DOHH2 (cell line): ENCODE results near the gene GPR61.

Experiments
- H3F3A ChIP-seq: fragments of 200-600 bp; sonication (generic), shearing (Covaris generic); 2 replicates; pipeline ENCODE4 v1.6.0; 2016; ENCODE audit warnings: antibody characterized with exemption, mild to moderate bottlenecking; ENCODE audit not compliant: control insufficient read depth, insufficient read depth
- H3K27ac ChIP-seq: fragments of 200-600 bp; sonication (generic); 2 replicates; pipeline ENCODE4 v1.5.1; 2014; ENCODE audit warnings: low read depth, mild to moderate bottlenecking, low read length, moderate library complexity
- H3K27me3 ChIP-seq: fragments of 200-600 bp; sonication (generic); 2 replicates; pipeline ENCODE4 v1.6.1; 2014; ENCODE audit warnings: mild to moderate bottlenecking, low read length, mixed read lengths; ENCODE audit not compliant: control insufficient read depth
- H3K36me3 ChIP-seq: fragments of 200-600 bp; sonication (generic); 2 replicates; pipeline ENCODE4 v1.6.1; 2014; ENCODE audit warnings: mild to moderate bottlenecking, low read length, moderate library complexity, mixed read lengths; ENCODE audit not compliant: control insufficient read depth
- H3K4me1 ChIP-seq: fragments of 200-600 bp; sonication (generic); 2 replicates; pipeline ENCODE4 v1.6.1; 2014; ENCODE audit warnings: mild to moderate bottlenecking, low read length, mixed read lengths; ENCODE audit not compliant: control insufficient read depth
- H3K4me2 ChIP-seq: fragments of 200-600 bp; sonication (generic); 2 replicates; pipeline ENCODE4 v1.6.0; 2014; ENCODE audit warnings: mild to moderate bottlenecking, low read length, moderate library complexity
- H3K4me3 ChIP-seq: fragments of 200-600 bp; sonication (generic); 2 replicates; pipeline ENCODE4 v1.5.1; 2014; ENCODE audit warnings: mild to moderate bottlenecking, low read length, mixed read lengths
- H3K79me2 ChIP-seq: fragments of 200-600 bp; sonication (generic); 2 replicates; pipeline ENCODE4 v1.6.1; 2014; ENCODE audit warnings: mild to moderate bottlenecking, low read length, mixed read lengths; ENCODE audit not compliant: control insufficient read depth
- H3K9me2 ChIP-seq: fragments of 200-600 bp; sonication (generic); replicated peaks from 2 replicates; pipeline ENCODE4 v1.6.1; 2014; ENCODE audit warnings: mild to moderate bottlenecking, low read length, mixed read lengths; ENCODE audit not compliant: control insufficient read depth
- H3K9me3 ChIP-seq: fragments of 200-600 bp; sonication (generic); 2 replicates; pipeline ENCODE4 v1.6.1; 2014; ENCODE audit warnings: antibody characterized with exemption, low read length, mixed read lengths; ENCODE audit not compliant: control insufficient read depth, insufficient read depth
- H4K20me1 ChIP-seq: fragments of 200-600 bp; sonication (generic); 2 replicates; pipeline ENCODE4 v1.6.0; 2014; ENCODE audit warnings: low read depth, mild to moderate bottlenecking, antibody characterized with exemption, low read length, moderate library complexity; ENCODE audit not compliant: control insufficient read depth, insufficient read depth
- EZH2phosphoT487 ChIP-seq: fragments of 200-600 bp; sonication (generic); IDR thresholded peaks from 2 replicates; pipeline ENCODE4 v1.6.1; 2017; ENCODE audit warnings: borderline replicate concordance, mild to moderate bottlenecking, antibody characterized with exemption, low read length, moderate library complexity, mixed read lengths
- TF ChIP-seq, protein P1 (sequence below): fragments of 200-600 bp; sonication (generic); IDR thresholded peaks from one replicate; pipeline ENCODE4 v1.5.1; 2014; ENCODE audit warnings: antibody characterized with exemption, mild to moderate bottlenecking, low read depth, low read length; ENCODE audit not compliant: poor library complexity, severe bottlenecking

The GPR61 gene

DNA sequence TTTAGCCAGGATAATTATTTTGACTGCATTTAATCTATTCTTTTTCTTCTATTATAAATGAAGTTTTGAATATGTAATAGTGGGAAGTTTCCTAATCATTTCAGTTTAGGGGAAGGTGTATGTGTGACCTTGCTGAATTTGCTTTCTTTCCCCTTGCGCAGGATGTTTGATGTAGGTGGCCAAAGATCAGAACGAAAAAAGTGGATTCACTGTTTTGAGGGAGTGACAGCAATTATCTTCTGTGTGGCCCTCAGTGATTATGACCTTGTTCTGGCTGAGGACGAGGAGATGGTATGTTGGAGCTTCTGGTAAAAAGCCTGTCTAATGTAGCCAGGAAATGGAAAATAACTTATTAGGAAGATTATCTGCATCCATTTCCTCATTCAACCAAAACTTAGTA, 46.4 kb downstream of the GPR61 start:
- Histone ChIP-seq H3K4me3 (no peak overlapping the region), H3K9me2 (no peaks in the 10 kb centered on the region), H3K27ac (no peak overlapping the region), H3K4me2 (no peak overlapping the region), H3F3A (no peaks in the 10 kb centered on the region), H3K9me3 (no peaks in the 10 kb centered on the region), H3K4me1 (no peaks in the 10 kb centered on the region), H4K20me1 (no peaks in the 10 kb centered on the region), H3K36me3 (peaks cover 57% of the 10 kb centered on the region), H3K27me3 (no peaks in the 10 kb centered on the region), H3K79me2 (no peaks in the 10 kb centered on the region)
- TF ChIP-seq EZH2phosphoT487: no peak
- TF ChIP-seq, protein P1, sequence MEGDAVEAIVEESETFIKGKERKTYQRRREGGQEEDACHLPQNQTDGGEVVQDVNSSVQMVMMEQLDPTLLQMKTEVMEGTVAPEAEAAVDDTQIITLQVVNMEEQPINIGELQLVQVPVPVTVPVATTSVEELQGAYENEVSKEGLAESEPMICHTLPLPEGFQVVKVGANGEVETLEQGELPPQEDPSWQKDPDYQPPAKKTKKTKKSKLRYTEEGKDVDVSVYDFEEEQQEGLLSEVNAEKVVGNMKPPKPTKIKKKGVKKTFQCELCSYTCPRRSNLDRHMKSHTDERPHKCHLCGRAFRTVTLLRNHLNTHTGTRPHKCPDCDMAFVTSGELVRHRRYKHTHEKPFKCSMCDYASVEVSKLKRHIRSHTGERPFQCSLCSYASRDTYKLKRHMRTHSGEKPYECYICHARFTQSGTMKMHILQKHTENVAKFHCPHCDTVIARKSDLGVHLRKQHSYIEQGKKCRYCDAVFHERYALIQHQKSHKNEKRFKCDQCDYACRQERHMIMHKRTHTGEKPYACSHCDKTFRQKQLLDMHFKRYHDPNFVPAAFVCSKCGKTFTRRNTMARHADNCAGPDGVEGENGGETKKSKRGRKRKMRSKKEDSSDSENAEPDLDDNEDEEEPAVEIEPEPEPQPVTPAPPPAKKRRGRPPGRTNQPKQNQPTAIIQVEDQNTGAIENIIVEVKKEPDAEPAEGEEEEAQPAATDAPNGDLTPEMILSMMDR: no peak

DNA sequence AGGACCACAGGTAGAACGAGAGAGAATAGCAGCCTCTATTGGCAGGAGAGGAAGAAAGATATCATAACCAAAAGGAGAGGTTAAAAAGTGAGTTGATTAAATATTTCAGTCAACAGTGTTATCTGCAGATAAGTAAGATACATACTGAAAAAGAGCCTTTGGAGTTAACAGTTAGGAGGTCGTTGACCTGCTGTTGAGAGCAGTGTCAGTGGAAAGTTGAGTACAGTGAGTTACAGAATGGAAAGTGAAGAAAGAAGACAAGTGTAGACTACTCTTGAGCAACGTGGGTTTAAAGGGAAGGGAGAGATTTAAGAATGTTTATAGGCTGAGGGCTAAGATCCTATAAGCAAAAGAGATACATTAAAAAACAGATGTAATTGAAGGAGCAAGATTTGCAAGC, 49.5 kb downstream of the GPR61 start:
- Histone ChIP-seq H3K36me3 (peaks cover 72% of the 10 kb centered on the region), H3K4me2 (no peak overlapping the region), H3K4me3 (no peak overlapping the region), H3K4me1 (no peaks in the 10 kb centered on the region), H3K27ac (no peak overlapping the region), H3K79me2 (no peaks in the 10 kb centered on the region), H3F3A (no peaks in the 10 kb centered on the region), H3K9me3 (no peaks in the 10 kb centered on the region), H3K27me3 (no peaks in the 10 kb centered on the region), H3K9me2 (no peaks in the 10 kb centered on the region), H4K20me1 (no peaks in the 10 kb centered on the region)
- TF ChIP-seq, protein P1: no peak
- no peak for TF ChIP-seq EZH2phosphoT487

DNA sequence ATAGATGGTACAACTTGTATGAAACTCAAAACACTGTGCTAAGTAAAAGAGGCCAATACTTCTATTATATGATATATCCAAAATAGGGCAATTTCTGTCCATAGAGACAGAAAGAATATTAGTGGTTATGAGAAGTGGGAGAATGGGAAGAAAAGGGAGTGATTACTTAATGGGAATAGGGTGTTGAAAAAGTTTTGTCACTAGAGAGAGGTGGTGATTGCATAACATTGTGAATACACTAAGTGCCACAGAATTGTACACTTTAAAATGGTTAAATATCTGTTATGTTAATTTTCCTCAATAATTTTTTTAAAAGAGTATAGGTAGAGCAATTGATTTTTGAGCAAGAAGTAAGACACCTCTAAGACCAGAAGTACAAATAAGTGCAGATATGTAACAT, 50.0 kb downstream of the GPR61 start:
- TF ChIP-seq EZH2phosphoT487: no peak
- TF ChIP-seq, protein P1: no peak
- Histone ChIP-seq H4K20me1 (no peaks in the 10 kb centered on the region), H3K36me3 (peaks cover 69% of the 10 kb centered on the region)

DNA sequence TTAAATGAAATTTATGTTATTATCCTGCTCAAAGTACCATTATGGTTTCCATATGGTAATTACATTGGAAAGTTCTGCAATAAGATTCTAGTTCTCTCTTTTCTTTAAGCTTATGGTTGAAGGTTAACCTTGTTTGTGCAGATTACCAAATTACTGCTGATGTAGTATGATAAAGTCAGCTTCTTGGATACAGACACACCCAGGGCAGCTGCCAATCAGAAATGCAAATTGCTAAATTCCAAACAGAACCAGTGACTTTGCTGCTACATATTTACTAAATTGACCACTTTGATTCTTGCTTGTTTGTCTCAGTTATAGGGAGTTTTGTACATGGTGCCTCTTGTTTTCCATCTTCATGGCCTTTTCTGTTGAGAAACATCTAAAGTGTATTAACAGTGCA, 53.2 kb downstream of the GPR61 start:
- TF ChIP-seq, protein P1: no peak
- TF ChIP-seq EZH2phosphoT487: no peak
- peaks cover 48% of the 10 kb centered on the region for H3K36me3 ChIP-seq
- H3K27ac ChIP-seq: no peak overlapping the region
- H4K20me1 ChIP-seq: no peaks in the 10 kb centered on the region
- no peaks in the 10 kb centered on the region for H3K27me3 ChIP-seq
- no peak overlapping the region for H3K4me2 ChIP-seq
- no peak overlapping the region for H3K4me3 ChIP-seq
- no peaks in the 10 kb centered on the region for H3K79me2 ChIP-seq
- no peaks in the 10 kb centered on the region for H3F3A ChIP-seq
- no peaks in the 10 kb centered on the region for H3K4me1 ChIP-seq
- H3K9me2 ChIP-seq: no peaks in the 10 kb centered on the region
- no peaks in the 10 kb centered on the region for H3K9me3 ChIP-seq

More for the DNA sequence above, 50.0 kb downstream of the GPR61 start:
- H3K27ac ChIP-seq: no peak overlapping the region
- H3K9me2 ChIP-seq: no peaks in the 10 kb centered on the region
- no peaks in the 10 kb centered on the region for H3F3A ChIP-seq
- no peaks in the 10 kb centered on the region for H3K4me1 ChIP-seq
- H3K4me3 ChIP-seq: no peak overlapping the region
- no peaks in the 10 kb centered on the region for H3K27me3 ChIP-seq
- no peak overlapping the region for H3K4me2 ChIP-seq
- H3K9me3 ChIP-seq: no peaks in the 10 kb centered on the region
- no peaks in the 10 kb centered on the region for H3K79me2 ChIP-seq
